Caco-2 (cell line): ENCODE results near the gene GEMIN5. TPM values are rescaled to one million over a fixed set of nuclear protein-coding genes. Genes with fewer than 3 reads are reported as not detected.

Experiments used
- BruUV-seq: library from RNA; stranded (reverse); fragments of 400-500 nt; replicated peaks from 2 replicates; lab custom pipeline; 2021; lab: Mats Ljungman, UMichigan
- CTCF ChIA-PET: fragments of 300-600 bp; sonication (Branson Sonifier 250); formaldehyde crosslinking; loops from one replicate; lab custom pipeline; 2022; ENCODE audit warnings: antibody characterized with exemption; lab: Charles Lee
- POLR2A ChIA-PET: fragments of 300-600 bp; sonication (Branson Sonifier 250); formaldehyde crosslinking; loops from one replicate; lab custom pipeline; 2022; ENCODE audit warnings: antibody characterized with exemption; lab: Charles Lee
- DNase-seq, 2 experiments: peaks; one replicate each; pipeline versions ENCODE4 v3.0.0 to v3.0.0-alpha.2; 2020 to 2022
- H3K27me3 ChIP-seq: replicated peaks from 2 replicates; pipeline ENCODE4 v1.6.0; 2011; ENCODE audit warnings: low read length; ENCODE audit not compliant: control insufficient read depth, insufficient read depth
- H3K36me3 ChIP-seq: 2 replicates; pipeline ENCODE4 v1.5.1; 2011; ENCODE audit warnings: low read length; ENCODE audit not compliant: control insufficient read depth, insufficient read depth
- H3K4me1 ChIP-seq: fragments of 250-450 bp; sonication (Bioruptor Pico); 2 replicates; pipeline ENCODE4 v1.5.1; 2020; ENCODE audit warnings: mild to moderate bottlenecking
- H3K4me3 ChIP-seq: 2 replicates; pipeline ENCODE4 v1.5.1; 2011; ENCODE audit warnings: low read depth, mild to moderate bottlenecking, control low read depth, low read length
- H3K9me3 ChIP-seq: fragments of 250-450 bp; sonication (Bioruptor Pico); 2 replicates; pipeline ENCODE4 v1.5.1; 2020; ENCODE audit warnings: mild to moderate bottlenecking, moderate library complexity
- H3K27ac Mint-ChIP-seq: one replicate; pipeline ENCODE4 v1.8.0; 2022; ENCODE audit warnings: mixed read lengths; ENCODE audit not compliant: unreplicated experiment
- H3K27me3 Mint-ChIP-seq: one replicate; pipeline ENCODE4 v1.8.0; 2022; ENCODE audit warnings: mixed read lengths; ENCODE audit not compliant: insufficient read depth, unreplicated experiment
- H3K36me3 Mint-ChIP-seq: one replicate; pipeline ENCODE4 v1.8.0; 2022; ENCODE audit warnings: mild to moderate bottlenecking, mixed read lengths; ENCODE audit not compliant: insufficient read depth, unreplicated experiment
- H3K4me1 Mint-ChIP-seq: one replicate; pipeline ENCODE4 v1.8.0; 2022; ENCODE audit warnings: low read depth, mixed read lengths; ENCODE audit not compliant: unreplicated experiment
- H3K4me3 Mint-ChIP-seq: one replicate; pipeline ENCODE4 v1.8.0; 2022; ENCODE audit warnings: mild to moderate bottlenecking, moderate library complexity, mixed read lengths; ENCODE audit not compliant: unreplicated experiment
- H3K9me3 Mint-ChIP-seq: one replicate; pipeline ENCODE4 v1.8.0; 2022; ENCODE audit warnings: mixed read lengths; ENCODE audit not compliant: unreplicated experiment
- intact Hi-C: fragments of 100-400 bp; cut with micrococcal nuclease; formaldehyde crosslinking; loops from one replicate; pipeline ENCODE4 v1.10.0; 2022; ENCODE audit not compliant: unreplicated experiment
- total RNA-seq: library from RNA; stranded (reverse); gene quantifications from 2 replicates; pipeline ENCODE4 v1.2.3, GENCODE V29; 2022
- TF ChIP-seq, protein P1 (sequence below), 2 experiments: fragments of 200-600 bp in 1 of 2; IDR thresholded peaks; 1 replicate in 1 of 2; 2 replicates in 1 of 2; pipeline versions ENCODE4 v1.5.1 to v1.8.0; 2011 to 2022; ENCODE audit warnings: antibody characterized with exemption in 1 of 2, control low read depth in 1 of 2, inconsistent platforms in 1 of 2, low read depth in 1 of 2, low read length in 1 of 2, mild to moderate bottlenecking in 1 of 2, moderate library complexity in 1 of 2; ENCODE audit not compliant: insufficient read depth in 1 of 2, severe bottlenecking in 1 of 2, unreplicated experiment in 1 of 2

Gene GEMIN5
- total RNA-seq, 1 experiment from 2014 or later = 20.7 TPM

DNA sequence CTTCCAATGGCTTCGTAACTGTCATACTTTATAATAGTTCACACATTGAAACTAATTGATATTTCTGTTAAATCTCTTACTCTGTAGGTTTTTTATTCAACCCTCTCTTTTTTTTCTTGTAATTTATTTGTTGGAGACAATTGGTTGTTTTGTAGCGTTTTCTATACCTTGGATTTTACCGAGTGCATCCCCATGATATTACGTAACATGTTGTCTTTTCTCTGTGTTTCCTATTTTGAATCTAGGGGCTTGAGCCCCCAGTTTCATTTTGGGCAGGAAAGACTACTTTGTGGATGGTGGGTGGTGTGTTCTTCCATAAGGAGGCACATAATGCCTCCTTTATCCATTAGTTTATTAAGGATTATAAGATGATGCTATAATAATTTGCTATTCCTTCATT lies 10.3 kb upstream of the GEMIN5 start:
- Mint-ChIP-seq H3K9me3 (no peaks in the 10 kb centered on the region), H3K36me3 (no peaks in the 10 kb centered on the region), H3K4me3 (no peak overlapping the region), H3K27ac (no peak overlapping the region), H3K4me1 (no peaks in the 10 kb centered on the region), H3K27me3 (no peaks in the 10 kb centered on the region)
- intact Hi-C loops = no loop called here
- TF ChIP-seq, protein P1, sequence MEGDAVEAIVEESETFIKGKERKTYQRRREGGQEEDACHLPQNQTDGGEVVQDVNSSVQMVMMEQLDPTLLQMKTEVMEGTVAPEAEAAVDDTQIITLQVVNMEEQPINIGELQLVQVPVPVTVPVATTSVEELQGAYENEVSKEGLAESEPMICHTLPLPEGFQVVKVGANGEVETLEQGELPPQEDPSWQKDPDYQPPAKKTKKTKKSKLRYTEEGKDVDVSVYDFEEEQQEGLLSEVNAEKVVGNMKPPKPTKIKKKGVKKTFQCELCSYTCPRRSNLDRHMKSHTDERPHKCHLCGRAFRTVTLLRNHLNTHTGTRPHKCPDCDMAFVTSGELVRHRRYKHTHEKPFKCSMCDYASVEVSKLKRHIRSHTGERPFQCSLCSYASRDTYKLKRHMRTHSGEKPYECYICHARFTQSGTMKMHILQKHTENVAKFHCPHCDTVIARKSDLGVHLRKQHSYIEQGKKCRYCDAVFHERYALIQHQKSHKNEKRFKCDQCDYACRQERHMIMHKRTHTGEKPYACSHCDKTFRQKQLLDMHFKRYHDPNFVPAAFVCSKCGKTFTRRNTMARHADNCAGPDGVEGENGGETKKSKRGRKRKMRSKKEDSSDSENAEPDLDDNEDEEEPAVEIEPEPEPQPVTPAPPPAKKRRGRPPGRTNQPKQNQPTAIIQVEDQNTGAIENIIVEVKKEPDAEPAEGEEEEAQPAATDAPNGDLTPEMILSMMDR (IDR thresholded peaks at IDR 0.05; ENCODE audit: insufficient read depth in 1 of 2, low read depth in 1 of 2, low read length in 1 of 2, severe bottlenecking in 1 of 2, unreplicated experiment in 1 of 2) = no peak
- no peak for DNase-seq
- no peak overlapping the region for H3K4me3 ChIP-seq
- no peaks in the 10 kb centered on the region for H3K4me1 ChIP-seq
- ChIA-PET CTCF (no interaction called here), POLR2A (no interaction called here)
- peaks cover 1% of the 10 kb centered on the region; the same call in 1 of the 2 replicates for H3K36me3 ChIP-seq
- no peaks in the 10 kb centered on the region for H3K9me3 ChIP-seq
- BruUV-seq = no TSS peak
- no peaks in the 10 kb centered on the region for H3K27me3 ChIP-seq

DNA sequence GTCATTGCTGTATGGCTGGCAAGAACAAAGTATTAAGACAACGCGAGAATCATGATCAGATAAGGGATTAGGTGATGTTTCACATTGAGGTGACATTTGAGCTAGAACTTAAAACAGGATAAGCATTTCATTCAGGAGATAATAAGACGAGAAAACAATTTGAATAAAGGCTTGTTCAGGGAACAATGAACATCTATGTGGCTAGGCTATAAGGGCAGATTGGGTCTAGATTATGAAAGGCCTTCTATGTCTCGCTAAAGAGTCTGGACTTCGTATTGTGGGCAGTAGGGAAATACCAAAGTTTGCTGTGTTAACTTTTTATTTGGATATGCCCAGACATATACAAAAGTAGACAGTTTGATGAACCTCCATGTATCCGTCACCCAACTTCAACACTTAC lies 9.8 kb upstream of the GEMIN5 start:
- CTCF ChIA-PET = no interaction called here
- no TSS peak for BruUV-seq
- no peak overlapping the region for H3K4me3 Mint-ChIP-seq
- no peak for DNase-seq
- no peaks in the 10 kb centered on the region for H3K4me1 Mint-ChIP-seq
- POLR2A ChIA-PET = no interaction called here
- H3K36me3 Mint-ChIP-seq = no peaks in the 10 kb centered on the region
- no peaks in the 10 kb centered on the region for H3K27me3 Mint-ChIP-seq
- Histone ChIP-seq H3K9me3 (no peaks in the 10 kb centered on the region), H3K4me3 (no peak overlapping the region), H3K27me3 (no peaks in the 10 kb centered on the region), H3K36me3 (peaks cover 1% of the 10 kb centered on the region; the same call in 1 of the 2 replicates), H3K4me1 (no peaks in the 10 kb centered on the region; the same call in 1 of the 2 replicates)
- H3K27ac Mint-ChIP-seq = no peak overlapping the region
- TF ChIP-seq, protein P1 (IDR thresholded peaks at IDR 0.05; ENCODE audit: insufficient read depth in 1 of 2, low read depth in 1 of 2, low read length in 1 of 2, severe bottlenecking in 1 of 2, unreplicated experiment in 1 of 2) = no peak
- intact Hi-C loops = no loop called here
- no peaks in the 10 kb centered on the region for H3K9me3 Mint-ChIP-seq

DNA sequence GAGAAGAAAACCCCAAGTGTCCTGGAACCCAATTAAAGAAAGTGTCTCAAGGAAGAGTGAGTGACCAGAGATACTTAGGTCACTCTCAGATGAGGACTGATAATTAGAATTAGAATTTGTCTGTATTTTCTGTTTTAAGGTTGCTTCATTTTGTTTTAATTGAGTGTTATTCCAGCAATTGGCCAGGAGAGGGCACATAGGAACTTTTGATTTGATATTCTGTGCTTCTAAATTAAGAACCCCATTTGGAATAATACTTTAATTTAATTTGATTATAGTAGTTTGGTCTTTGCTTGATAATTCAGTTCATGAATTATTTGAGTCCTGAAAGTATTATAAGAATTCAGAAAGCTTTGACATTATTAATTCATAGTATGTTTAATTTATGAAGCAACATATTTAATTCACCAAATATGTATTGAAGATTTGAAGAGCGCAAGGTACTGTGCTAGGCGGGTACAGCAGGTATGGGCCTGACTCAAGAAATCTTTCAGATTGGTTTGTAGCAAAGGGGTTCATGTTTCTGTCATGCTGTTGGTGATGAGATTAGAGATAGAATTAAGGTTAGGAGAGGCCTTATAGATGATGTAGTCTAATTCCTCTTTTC lies 7.8 kb upstream of the GEMIN5 start:
- Histone ChIP-seq H3K4me1 (peaks cover 8% of the 10 kb centered on the region), H3K4me3 (no peak overlapping the region), H3K27me3 (no peaks in the 10 kb centered on the region), H3K9me3 (no peaks in the 10 kb centered on the region), H3K36me3 (peaks cover 1% of the 10 kb centered on the region; the same call in 1 of the 2 replicates)
- BruUV-seq = no TSS peak
- POLR2A ChIA-PET = no interaction called here
- TF ChIP-seq, protein P1 (IDR thresholded peaks at IDR 0.05; ENCODE audit: insufficient read depth in 1 of 2, low read depth in 1 of 2, low read length in 1 of 2, severe bottlenecking in 1 of 2, unreplicated experiment in 1 of 2) = peak; percentile 43 to 50
- intact Hi-C loops = loop anchor here (1.0 kb wide), 1 partner anchor 83 kb away; no protein-coding TSS in a partner anchor
- Mint-ChIP-seq H3K27me3 (no peaks in the 10 kb centered on the region), H3K9me3 (no peaks in the 10 kb centered on the region), H3K36me3 (peaks cover 4% of the 10 kb centered on the region), H3K4me1 (peaks cover 6% of the 10 kb centered on the region), H3K4me3 (no peak overlapping the region), H3K27ac (no peak overlapping the region)
- CTCF ChIA-PET = no interaction called here
- no peak for DNase-seq
